Neural cell (in vitro differentiated cells): Measurements from ENCODE around the gene KCNA2.
A peak's percentile ranks its signal among the peaks of the same experiment; 100 is the strongest.

Experiments
- EP300 ChIP-seq: fragments of 450-650 bp; conservative IDR thresholded peaks from 2 replicates; pipeline ENCODE4 v1.6.1; 2014; ENCODE audit warnings: antibody characterized with exemption, mild to moderate bottlenecking, moderate library complexity; ENCODE audit not compliant: poor library complexity, severe bottlenecking
- SMC3 ChIP-seq: fragments of 450-650 bp; conservative IDR thresholded peaks from 2 replicates; pipeline ENCODE4 v1.6.1; 2014; ENCODE audit warnings: antibody characterized with exemption, mild to moderate bottlenecking, moderate library complexity; ENCODE audit not compliant: poor library complexity

DNA sequence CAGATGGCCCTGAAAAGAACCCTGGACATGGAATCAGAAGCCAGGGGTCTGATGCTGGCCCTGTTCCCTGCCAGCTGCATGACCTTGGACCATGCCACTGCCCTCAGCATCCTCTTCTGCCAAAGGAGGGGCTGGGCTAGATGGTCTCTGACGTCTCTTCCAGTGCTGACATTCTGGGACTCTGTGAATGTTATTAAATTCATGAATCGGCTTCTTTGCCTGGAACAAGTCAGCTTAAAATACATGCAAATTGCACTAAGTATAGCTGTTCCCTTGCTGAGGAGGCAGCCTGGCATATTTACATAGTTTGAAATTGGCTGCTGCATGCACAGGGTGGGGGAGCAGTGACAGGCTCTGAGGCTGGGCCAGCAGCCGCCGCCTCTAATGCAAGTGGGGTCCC lies 23.8 kb downstream of the KCNA2 start:
- TF ChIP-seq SMC3 (peak; percentile 22), EP300 (peak; percentile 26)
